ENCODE measurements around the gene STPG3. TPM values are rescaled to one million over a fixed set of nuclear protein-coding genes. Genes with fewer than 3 reads are reported as not detected.

STPG3 gene
- total and polyA plus RNA-seq, 4 donors, result not detected

- Histone ChIP-seq H3K36me3 (ENCODE audit: control insufficient read depth in 4 of 4, insufficient read depth in 3 of 4, low read depth in 1 of 4, low read length in 3 of 4) (no peaks in the 10 kb centered on the region), H3K4me1 (ENCODE audit: control insufficient read depth in 4 of 4, insufficient read depth in 4 of 4, low read length in 3 of 4) (peaks cover 10 to 25% (median 18%) of the 10 kb centered on the region in 4 donors), H3K9me3 (ENCODE audit: control insufficient read depth in 4 of 4, low read length in 3 of 4) (no peaks in the 10 kb centered on the region), H3K27me3 (ENCODE audit: control insufficient read depth in 4 of 4, insufficient read depth in 4 of 4, low read length in 3 of 4) (no peaks in the 10 kb centered on the region), H3K27ac (ENCODE audit: low read depth in 1 of 2, low read length in 2 of 2) (peak overlapping the region; percentile 57 to 84), H3K9ac (ENCODE audit: low read depth in 1 of 2, low read length in 2 of 2) (peak overlapping the region in 1 of 2 donors; percentile 42), H3K4me3 (ENCODE audit: low read depth in 1 of 3, low read length in 3 of 3) (peak overlapping the region; percentile 67 to 88 (median 86))
- WGBS, result 1% methylated on average over 63 of the region's 63 CpGs
- peak; percentile 97 for DNase-seq (ENCODE audit: low spot score)
- TF ChIP-seq NR2F2 (IDR thresholded peaks at IDR 0.05) (no peak), REST (IDR thresholded peaks at IDR 0.05) (peak; percentile 67), YY1 (IDR thresholded peaks at IDR 0.05) (peak; percentile 91), SP1 (IDR thresholded peaks at IDR 0.05) (peak; percentile 73), FOXA1 (IDR thresholded peaks at IDR 0.05) (no peak), GABPA (IDR thresholded peaks at IDR 0.05 in 1 of 2, conservative IDR thresholded peaks at IDR 0.05 in 1 of 2) (peak; percentile 91 to 96), HNF4G (IDR thresholded peaks at IDR 0.05) (no peak), JUND (IDR thresholded peaks at IDR 0.05) (no peak), RXRA (IDR thresholded peaks at IDR 0.05) (peak; percentile 25 to 28), TAF1 (conservative IDR thresholded peaks at IDR 0.05) (no peak), RAD21 (IDR thresholded peaks at IDR 0.05) (peak in 1 of 2 donors; percentile 26), EGR1 (IDR thresholded peaks at IDR 0.05; ENCODE audit: low read depth in 2 of 2) (peak; percentile 43 to 56), HNF4A (conservative IDR thresholded peaks at IDR 0.05) (peak; percentile 13 to 24), FOXA2 (IDR thresholded peaks at IDR 0.05) (no peak), ZBTB33 (IDR thresholded peaks at IDR 0.05) (no peak)
- TF ChIP-seq, protein P1, sequence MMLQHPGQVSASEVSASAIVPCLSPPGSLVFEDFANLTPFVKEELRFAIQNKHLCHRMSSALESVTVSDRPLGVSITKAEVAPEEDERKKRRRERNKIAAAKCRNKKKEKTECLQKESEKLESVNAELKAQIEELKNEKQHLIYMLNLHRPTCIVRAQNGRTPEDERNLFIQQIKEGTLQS (IDR thresholded peaks at IDR 0.05), result no peak
- TF ChIP-seq, protein P2, sequence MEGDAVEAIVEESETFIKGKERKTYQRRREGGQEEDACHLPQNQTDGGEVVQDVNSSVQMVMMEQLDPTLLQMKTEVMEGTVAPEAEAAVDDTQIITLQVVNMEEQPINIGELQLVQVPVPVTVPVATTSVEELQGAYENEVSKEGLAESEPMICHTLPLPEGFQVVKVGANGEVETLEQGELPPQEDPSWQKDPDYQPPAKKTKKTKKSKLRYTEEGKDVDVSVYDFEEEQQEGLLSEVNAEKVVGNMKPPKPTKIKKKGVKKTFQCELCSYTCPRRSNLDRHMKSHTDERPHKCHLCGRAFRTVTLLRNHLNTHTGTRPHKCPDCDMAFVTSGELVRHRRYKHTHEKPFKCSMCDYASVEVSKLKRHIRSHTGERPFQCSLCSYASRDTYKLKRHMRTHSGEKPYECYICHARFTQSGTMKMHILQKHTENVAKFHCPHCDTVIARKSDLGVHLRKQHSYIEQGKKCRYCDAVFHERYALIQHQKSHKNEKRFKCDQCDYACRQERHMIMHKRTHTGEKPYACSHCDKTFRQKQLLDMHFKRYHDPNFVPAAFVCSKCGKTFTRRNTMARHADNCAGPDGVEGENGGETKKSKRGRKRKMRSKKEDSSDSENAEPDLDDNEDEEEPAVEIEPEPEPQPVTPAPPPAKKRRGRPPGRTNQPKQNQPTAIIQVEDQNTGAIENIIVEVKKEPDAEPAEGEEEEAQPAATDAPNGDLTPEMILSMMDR (IDR thresholded peaks at IDR 0.05; ENCODE audit: low read depth, low read length, missing input control), result no peak
- TF ChIP-seq, protein P3, sequence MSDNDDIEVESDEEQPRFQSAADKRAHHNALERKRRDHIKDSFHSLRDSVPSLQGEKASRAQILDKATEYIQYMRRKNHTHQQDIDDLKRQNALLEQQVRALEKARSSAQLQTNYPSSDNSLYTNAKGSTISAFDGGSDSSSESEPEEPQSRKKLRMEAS (IDR thresholded peaks at IDR 0.05), result no peak
Observed at GRCh38 chr9:137223078-137223970, 27.8 kb upstream of the STPG3 start.

All from liver (tissue), 9 donors.